Measurements from ENCODE around the gene RGS18. TPM values are rescaled to one million over a fixed set of nuclear protein-coding genes. Genes with fewer than 3 reads are reported as not detected.
"Not testable (repeated sequence)": the region's sequence is repeated elsewhere in the genome, so short reads cannot be mapped to it uniquely, and the experiment has no call there.

Gene RGS18
- total and polyA plus RNA-seq, 3 experiments from 2014 or later = 0.15 to 1.6 (median 0.42) TPM

- H3K4me1 Mint-ChIP-seq = no peaks in the 10 kb centered on the region
- Histone ChIP-seq H3K27me3 (ENCODE audit: insufficient read depth, low read length, poor library complexity, severe bottlenecking) (no peaks in the 10 kb centered on the region), H3K36me3 (ENCODE audit: insufficient read depth, low read length) (no peaks in the 10 kb centered on the region), H3K27ac (ENCODE audit: low read depth, low read length) (no peak overlapping the region), H3K9me3 (ENCODE audit: low read length) (no peaks in the 10 kb centered on the region), H3K4me3 (ENCODE audit: low read length) (no peak overlapping the region), H3K4me1 (ENCODE audit: insufficient read depth, low read length) (no peaks in the 10 kb centered on the region)
- no peaks in the 10 kb centered on the region for H3K36me3 Mint-ChIP-seq
- no peaks in the 10 kb centered on the region for H3K27me3 Mint-ChIP-seq
- CTCF ChIA-PET = no interaction called here
- peaks cover 0 to 11% (median 6%) of the 10 kb centered on the region in 5 donors for H3K9me3 Mint-ChIP-seq
- H3K27ac Mint-ChIP-seq = no peak overlapping the region
- H3K4me3 Mint-ChIP-seq = no peak overlapping the region
- POLR2A ChIA-PET = no interaction called here
- no peak for DNase-seq
Observed at GRCh38 chr1:192130175-192130574, 28.1 kb upstream of the RGS18 start.

GRCh38 chr1:192130865-192131264 lies 27.4 kb upstream of the RGS18 start:
- DNase-seq; H3K4me3 ChIP-seq (ENCODE audit: low read length); H3K27ac ChIP-seq (ENCODE audit: low read depth, low read length); H3K27me3 Mint-ChIP-seq; H3K27ac Mint-ChIP-seq; CTCF ChIA-PET; H3K9me3 ChIP-seq (ENCODE audit: low read length); H3K4me1 Mint-ChIP-seq; H3K4me3 Mint-ChIP-seq; H3K36me3 Mint-ChIP-seq; H3K4me1 ChIP-seq (ENCODE audit: insufficient read depth, low read length); H3K27me3 ChIP-seq (ENCODE audit: insufficient read depth, low read length, poor library complexity, severe bottlenecking); POLR2A ChIA-PET; H3K36me3 ChIP-seq (ENCODE audit: insufficient read depth, low read length): not testable (repeated sequence)
- peaks cover 0 to 16% (median 7%) of the 10 kb centered on the region in 5 donors for H3K9me3 Mint-ChIP-seq

- Histone ChIP-seq H3K27ac (ENCODE audit: low read depth, low read length) (no peak overlapping the region), H3K9me3 (ENCODE audit: low read length) (no peaks in the 10 kb centered on the region), H3K4me1 (ENCODE audit: insufficient read depth, low read length) (no peaks in the 10 kb centered on the region), H3K4me3 (ENCODE audit: low read length) (no peak overlapping the region), H3K27me3 (ENCODE audit: insufficient read depth, low read length, poor library complexity, severe bottlenecking) (no peaks in the 10 kb centered on the region), H3K36me3 (ENCODE audit: insufficient read depth, low read length) (no peaks in the 10 kb centered on the region)
- Mint-ChIP-seq H3K4me3 (no peak overlapping the region), H3K27me3 (no peaks in the 10 kb centered on the region), H3K9me3 (peaks cover 0 to 16% (median 7%) of the 10 kb centered on the region in 5 donors), H3K36me3 (no peaks in the 10 kb centered on the region), H3K4me1 (no peaks in the 10 kb centered on the region), H3K27ac (no peak overlapping the region)
- no peak for DNase-seq
- ChIA-PET CTCF (no interaction called here), POLR2A (no interaction called here)
Observed at GRCh38 chr1:192131914-192132313, 26.3 kb upstream of the RGS18 start.

GRCh38 chr1:192133350-192133926 lies 24.8 kb upstream of the RGS18 start:
- no peaks in the 10 kb centered on the region for H3K27me3 ChIP-seq (ENCODE audit: insufficient read depth, low read length, poor library complexity, severe bottlenecking)
- no peak overlapping the region for H3K27ac Mint-ChIP-seq
- peaks cover 0 to 16% (median 8%) of the 10 kb centered on the region in 5 donors for H3K9me3 Mint-ChIP-seq
- no peaks in the 10 kb centered on the region for H3K27me3 Mint-ChIP-seq
- ChIA-PET POLR2A (no interaction called here), CTCF (no interaction called here)
- no peaks in the 10 kb centered on the region for H3K4me1 Mint-ChIP-seq
- H3K9me3 ChIP-seq (ENCODE audit: low read length) = no peaks in the 10 kb centered on the region
- H3K4me3 Mint-ChIP-seq = no peak overlapping the region
- no peaks in the 10 kb centered on the region for H3K4me1 ChIP-seq (ENCODE audit: insufficient read depth, low read length)
- no peaks in the 10 kb centered on the region for H3K36me3 Mint-ChIP-seq
- H3K4me3 ChIP-seq (ENCODE audit: low read length) = no peak overlapping the region
- H3K36me3 ChIP-seq (ENCODE audit: insufficient read depth, low read length) = no peaks in the 10 kb centered on the region
- no peak for DNase-seq
- H3K27ac ChIP-seq (ENCODE audit: low read depth, low read length) = no peak overlapping the region

GRCh38 chr1:192140382-192140781 lies 17.9 kb upstream of the RGS18 start:
- H3K27me3 Mint-ChIP-seq = no peaks in the 10 kb centered on the region
- no peak for DNase-seq
- no peaks in the 10 kb centered on the region for H3K4me1 Mint-ChIP-seq
- Histone ChIP-seq H3K9me3 (ENCODE audit: low read length) (no peaks in the 10 kb centered on the region), H3K36me3 (ENCODE audit: insufficient read depth, low read length) (no peaks in the 10 kb centered on the region), H3K4me1 (ENCODE audit: insufficient read depth, low read length) (no peaks in the 10 kb centered on the region), H3K27me3 (ENCODE audit: insufficient read depth, low read length, poor library complexity, severe bottlenecking) (no peaks in the 10 kb centered on the region), H3K27ac (ENCODE audit: low read depth, low read length) (no peak overlapping the region), H3K4me3 (ENCODE audit: low read length) (no peak overlapping the region)
- H3K36me3 Mint-ChIP-seq = no peaks in the 10 kb centered on the region
- no peak overlapping the region for H3K27ac Mint-ChIP-seq
- no peak overlapping the region for H3K4me3 Mint-ChIP-seq
- peaks cover 0 to 15% (median 2%) of the 10 kb centered on the region in 5 donors for H3K9me3 Mint-ChIP-seq
- POLR2A ChIA-PET = no interaction called here
- CTCF ChIA-PET = no interaction called here

GRCh38 chr1:192147221-192147620 lies 11.0 kb upstream of the RGS18 start:
- no peak overlapping the region for H3K4me3 Mint-ChIP-seq
- DNase-seq = no peak
- H3K27ac ChIP-seq (ENCODE audit: low read depth, low read length) = no peak overlapping the region
- ChIA-PET POLR2A (interaction anchor here (0.7 kb wide), 1 partner anchor 647 kb away, joined by 3 read pairs; no protein-coding TSS in a partner anchor), CTCF (no interaction called here)
- H3K36me3 ChIP-seq (ENCODE audit: insufficient read depth, low read length) = no peaks in the 10 kb centered on the region
- H3K4me1 Mint-ChIP-seq = no peaks in the 10 kb centered on the region
- H3K27ac Mint-ChIP-seq = no peak overlapping the region
- H3K4me1 ChIP-seq (ENCODE audit: insufficient read depth, low read length) = no peaks in the 10 kb centered on the region
- peaks cover 0 to 16% (median 4%) of the 10 kb centered on the region in 5 donors for H3K9me3 Mint-ChIP-seq
- no peaks in the 10 kb centered on the region for H3K27me3 ChIP-seq (ENCODE audit: insufficient read depth, low read length, poor library complexity, severe bottlenecking)
- no peaks in the 10 kb centered on the region for H3K36me3 Mint-ChIP-seq
- no peaks in the 10 kb centered on the region for H3K27me3 Mint-ChIP-seq
- no peak overlapping the region for H3K4me3 ChIP-seq (ENCODE audit: low read length)
- H3K9me3 ChIP-seq (ENCODE audit: low read length) = no peaks in the 10 kb centered on the region

- no peak overlapping the region for H3K27ac Mint-ChIP-seq
- Histone ChIP-seq H3K27me3 (ENCODE audit: insufficient read depth, low read length, poor library complexity, severe bottlenecking) (no peaks in the 10 kb centered on the region), H3K4me3 (ENCODE audit: low read length) (no peak overlapping the region), H3K27ac (ENCODE audit: low read depth, low read length) (no peak overlapping the region), H3K36me3 (ENCODE audit: insufficient read depth, low read length) (no peaks in the 10 kb centered on the region), H3K4me1 (ENCODE audit: insufficient read depth, low read length) (no peaks in the 10 kb centered on the region), H3K9me3 (ENCODE audit: low read length) (no peaks in the 10 kb centered on the region)
- peaks cover 0 to 15% (median 4%) of the 10 kb centered on the region in 5 donors for H3K9me3 Mint-ChIP-seq
- no peak overlapping the region for H3K4me3 Mint-ChIP-seq
- DNase-seq = no peak
- POLR2A ChIA-PET = no interaction called here
- H3K36me3 Mint-ChIP-seq = no peaks in the 10 kb centered on the region
- H3K4me1 Mint-ChIP-seq = no peaks in the 10 kb centered on the region
- CTCF ChIA-PET = no interaction called here
- H3K27me3 Mint-ChIP-seq = no peaks in the 10 kb centered on the region
Observed at GRCh38 chr1:192147696-192148095, 10.6 kb upstream of the RGS18 start.

GRCh38 chr1:192151176-192151575 lies 7.1 kb upstream of the RGS18 start:
- no peaks in the 10 kb centered on the region for H3K36me3 ChIP-seq (ENCODE audit: insufficient read depth, low read length)
- CTCF ChIA-PET = no interaction called here
- H3K4me1 Mint-ChIP-seq = no peaks in the 10 kb centered on the region
- peaks cover 0 to 12% (median 4%) of the 10 kb centered on the region in 5 donors for H3K9me3 Mint-ChIP-seq
- H3K27me3 ChIP-seq (ENCODE audit: insufficient read depth, low read length, poor library complexity, severe bottlenecking) = no peaks in the 10 kb centered on the region
- H3K4me3 ChIP-seq (ENCODE audit: low read length) = no peak overlapping the region
- no peaks in the 10 kb centered on the region for H3K36me3 Mint-ChIP-seq
- no peak overlapping the region for H3K27ac ChIP-seq (ENCODE audit: low read depth, low read length)
- no peaks in the 10 kb centered on the region for H3K4me1 ChIP-seq (ENCODE audit: insufficient read depth, low read length)
- POLR2A ChIA-PET = no interaction called here
- H3K4me3 Mint-ChIP-seq = no peak overlapping the region
- no peak for DNase-seq
- H3K27ac Mint-ChIP-seq = no peak overlapping the region
- H3K27me3 Mint-ChIP-seq = no peaks in the 10 kb centered on the region
- H3K9me3 ChIP-seq (ENCODE audit: low read length) = no peaks in the 10 kb centered on the region

- Histone ChIP-seq H3K4me3 (ENCODE audit: low read length) (no peak overlapping the region), H3K4me1 (ENCODE audit: insufficient read depth, low read length) (no peaks in the 10 kb centered on the region), H3K27me3 (ENCODE audit: insufficient read depth, low read length, poor library complexity, severe bottlenecking) (no peaks in the 10 kb centered on the region), H3K9me3 (ENCODE audit: low read length) (no peaks in the 10 kb centered on the region), H3K36me3 (ENCODE audit: insufficient read depth, low read length) (no peaks in the 10 kb centered on the region), H3K27ac (ENCODE audit: low read depth, low read length) (no peak overlapping the region)
- ChIA-PET POLR2A (no interaction called here), CTCF (no interaction called here)
- DNase-seq = no peak
- H3K36me3 Mint-ChIP-seq = no peaks in the 10 kb centered on the region
- H3K4me3 Mint-ChIP-seq = no peak overlapping the region
- no peak overlapping the region for H3K27ac Mint-ChIP-seq
- no peaks in the 10 kb centered on the region for H3K4me1 Mint-ChIP-seq
- no peaks in the 10 kb centered on the region for H3K27me3 Mint-ChIP-seq
- H3K9me3 Mint-ChIP-seq = peaks cover 0 to 12% (median 4%) of the 10 kb centered on the region in 5 donors
Observed at GRCh38 chr1:192153276-192153675, 5.0 kb upstream of the RGS18 start.
